HG03175 (cell line): Measurements from ENCODE around the gene NUTM2D.
"Not testable (repeated sequence)": the region's sequence is repeated elsewhere in the genome, so short reads cannot be mapped to it uniquely, and the experiment has no call there.

ENCODE experiments used
- ATAC-seq: cut with Tn5 transposase; IDR thresholded peaks from one replicate; pipeline ENCODE4 v1.9.1; 2021; ENCODE audit warnings: mild to moderate bottlenecking, moderate library complexity; ENCODE audit not compliant: unreplicated experiment

Gene NUTM2D

DNA sequence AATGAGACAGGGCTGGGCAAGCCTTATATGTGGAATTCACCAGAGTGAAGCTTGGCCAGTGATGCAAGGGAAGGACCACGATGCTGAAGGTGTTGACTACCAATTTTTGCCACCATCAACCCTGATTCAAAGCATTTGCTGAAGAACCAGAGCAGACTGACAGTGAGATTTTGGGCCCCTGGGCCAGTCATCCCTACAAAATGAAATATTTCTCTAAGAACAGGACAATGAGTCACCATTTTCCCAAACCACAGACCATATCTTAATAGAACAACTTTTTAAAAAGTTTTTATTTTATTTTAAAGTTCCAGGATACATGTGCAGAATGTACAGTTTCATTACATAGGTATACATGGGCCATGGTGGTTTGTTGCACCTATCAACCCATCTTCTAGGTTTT is 16.5 kb downstream of the NUTM2D start:
- ATAC-seq = not testable (repeated sequence)

DNA sequence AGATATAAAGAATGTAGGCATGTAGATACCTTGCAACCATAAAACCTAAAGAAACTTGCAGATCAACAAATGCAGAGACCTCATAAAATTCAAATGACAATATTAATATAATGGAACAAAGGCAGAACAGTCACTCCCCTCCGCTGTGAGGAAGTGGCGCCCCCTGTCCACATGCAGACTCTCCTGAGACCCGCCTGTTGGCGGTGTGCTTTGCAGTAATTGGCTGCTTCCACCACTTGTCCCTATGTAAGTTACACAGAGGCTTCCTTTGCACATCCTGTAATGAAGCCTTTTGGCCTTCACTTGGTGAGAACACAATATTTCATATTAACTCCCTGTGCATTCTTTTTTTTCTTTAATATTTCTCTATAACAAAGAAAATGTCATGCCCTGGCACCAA is 21.6 kb downstream of the NUTM2D start:
- ATAC-seq = not testable (repeated sequence)

DNA sequence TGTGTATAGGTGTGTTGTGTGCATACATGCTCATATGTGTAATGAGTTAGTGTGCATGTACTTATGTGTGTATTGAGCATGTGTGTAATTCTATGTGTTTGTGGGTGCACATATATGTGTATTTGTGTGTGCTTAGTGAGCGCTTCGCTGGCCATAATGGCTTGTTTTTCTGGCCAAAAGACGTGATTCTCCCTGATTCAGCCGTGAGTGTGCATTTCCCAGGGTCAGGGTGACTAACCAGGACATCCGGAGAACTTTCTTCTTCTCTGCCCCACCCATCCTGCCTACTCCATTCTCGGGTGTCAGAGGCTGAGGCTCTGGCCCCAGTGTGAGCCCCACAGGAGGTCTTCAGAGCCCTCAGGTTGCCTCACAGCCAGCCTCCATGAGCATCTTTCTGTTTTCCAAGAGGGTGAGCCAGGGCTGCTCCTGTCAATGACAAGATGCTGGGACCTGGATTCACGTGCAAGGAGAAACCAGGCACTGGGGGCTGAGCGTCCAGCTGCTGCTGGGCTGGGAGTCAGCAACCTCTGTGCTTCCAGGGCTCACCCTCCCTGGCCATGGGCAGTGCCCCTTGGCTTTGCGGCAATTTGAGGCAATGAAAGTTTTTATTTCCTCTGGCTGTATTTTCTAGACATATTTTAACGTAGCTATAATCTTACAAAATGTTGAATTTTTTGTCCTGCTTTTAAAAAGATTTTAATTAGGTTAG is 25.8 kb downstream of the NUTM2D start:
- not testable (repeated sequence) for ATAC-seq

DNA sequence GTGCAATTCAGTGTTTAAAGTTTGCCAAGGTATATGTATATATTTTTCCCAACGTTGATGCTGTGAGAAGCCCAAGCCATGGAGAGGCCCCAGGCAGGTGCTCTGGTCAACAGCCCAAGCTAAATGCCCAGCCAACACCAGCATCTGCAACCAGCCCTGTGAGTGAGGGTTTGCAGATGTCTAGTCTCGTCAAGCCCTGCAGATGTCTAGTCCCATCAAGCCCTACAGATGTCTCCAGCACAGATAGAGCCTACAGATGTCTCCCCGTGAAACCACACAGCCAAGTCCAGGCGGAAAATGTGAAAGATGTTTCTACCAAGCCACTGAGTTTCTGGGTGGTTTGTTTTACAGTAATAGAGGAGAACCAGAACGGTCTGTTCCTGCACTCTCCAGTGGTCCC is 26.7 kb downstream of the NUTM2D start:
- ATAC-seq = not testable (repeated sequence)

DNA sequence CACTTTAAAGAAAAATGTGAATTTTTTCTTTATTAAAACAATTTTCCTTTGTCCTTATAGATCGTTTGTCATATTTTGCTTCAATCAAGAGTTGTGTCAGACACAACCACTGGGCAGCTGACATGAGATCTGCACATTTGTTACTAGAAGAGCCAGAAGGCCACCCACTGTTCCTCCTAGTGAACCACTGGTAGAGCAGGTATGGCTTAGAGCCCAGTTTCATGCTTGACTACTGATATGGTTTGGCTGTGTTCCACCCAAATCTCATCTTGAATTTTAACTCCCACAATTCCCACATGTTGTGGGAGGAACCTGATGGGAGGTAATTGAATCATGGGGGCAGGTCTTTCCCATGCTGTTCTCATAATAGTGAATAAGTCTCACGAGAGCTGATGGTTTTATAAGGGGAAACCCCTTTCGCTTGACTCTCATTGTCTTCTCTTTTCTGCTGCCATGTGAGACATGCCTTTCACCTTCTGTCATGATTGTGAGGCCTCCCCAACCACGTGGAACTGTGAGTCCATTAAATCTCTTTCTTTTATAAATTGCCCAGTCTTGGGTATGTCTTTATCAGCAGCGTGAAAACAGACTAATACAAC is 28.3 kb downstream of the NUTM2D start:
- not testable (repeated sequence) for ATAC-seq

DNA sequence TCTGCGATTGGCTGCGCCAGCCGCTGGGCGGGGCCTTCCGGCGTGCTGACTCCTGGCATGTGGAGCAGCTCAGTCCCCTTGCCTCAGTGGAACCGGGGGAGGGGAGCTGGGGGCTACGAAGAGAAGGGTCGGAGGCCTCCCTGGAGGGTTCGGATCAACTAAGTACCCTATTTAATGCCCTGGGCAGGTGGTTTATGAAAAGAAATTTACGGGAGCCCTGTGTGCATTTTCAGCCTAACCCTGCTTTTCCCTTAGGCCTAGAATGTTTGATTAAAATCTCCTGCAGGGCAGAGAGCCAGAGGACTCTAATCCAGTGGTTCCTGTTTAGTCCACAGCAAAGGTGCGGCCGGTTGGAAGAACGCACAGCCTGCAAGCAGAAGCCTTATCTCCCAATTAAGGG is 33.8 kb downstream of the NUTM2D start:
- not testable (repeated sequence) for ATAC-seq

DNA sequence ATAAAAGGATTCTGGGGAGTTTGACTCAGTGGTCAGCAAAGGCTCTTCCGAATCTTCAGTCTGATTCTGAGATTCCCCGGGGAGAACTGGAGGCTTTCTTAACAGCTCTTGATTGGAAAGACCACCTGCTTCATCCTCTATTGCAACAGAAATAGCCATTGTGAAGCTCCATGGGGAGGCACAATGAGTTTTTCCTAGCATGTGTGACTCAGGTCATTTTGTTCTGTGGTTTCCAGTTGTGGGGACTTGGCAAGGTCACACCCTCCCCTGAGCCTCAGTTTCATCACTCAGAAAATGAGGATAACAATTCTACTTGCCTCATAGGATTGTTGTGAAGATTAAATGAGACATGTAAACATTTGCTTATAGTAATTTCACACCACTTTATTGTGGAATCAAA is 38.7 kb downstream of the NUTM2D start:
- not testable (repeated sequence) for ATAC-seq

DNA sequence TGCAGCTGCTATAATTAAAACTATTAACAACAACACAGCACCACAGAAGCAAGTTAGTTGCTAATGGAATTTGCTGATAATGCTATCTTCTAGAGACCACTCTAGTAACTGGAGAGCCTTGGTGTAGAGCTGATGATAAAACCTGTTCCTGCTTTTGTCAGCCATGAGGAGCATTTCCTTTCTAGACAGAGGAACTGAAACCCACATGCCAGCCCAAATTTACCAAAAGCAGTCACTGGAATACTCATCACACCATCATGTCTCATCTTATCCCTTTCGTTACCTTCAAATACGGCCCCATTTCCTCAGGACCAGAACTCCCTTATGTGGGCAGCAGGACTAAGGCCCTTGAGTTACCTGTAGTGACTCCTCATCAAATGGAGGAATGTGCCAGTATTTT is 40.9 kb downstream of the NUTM2D start:
- ATAC-seq = not testable (repeated sequence)

DNA sequence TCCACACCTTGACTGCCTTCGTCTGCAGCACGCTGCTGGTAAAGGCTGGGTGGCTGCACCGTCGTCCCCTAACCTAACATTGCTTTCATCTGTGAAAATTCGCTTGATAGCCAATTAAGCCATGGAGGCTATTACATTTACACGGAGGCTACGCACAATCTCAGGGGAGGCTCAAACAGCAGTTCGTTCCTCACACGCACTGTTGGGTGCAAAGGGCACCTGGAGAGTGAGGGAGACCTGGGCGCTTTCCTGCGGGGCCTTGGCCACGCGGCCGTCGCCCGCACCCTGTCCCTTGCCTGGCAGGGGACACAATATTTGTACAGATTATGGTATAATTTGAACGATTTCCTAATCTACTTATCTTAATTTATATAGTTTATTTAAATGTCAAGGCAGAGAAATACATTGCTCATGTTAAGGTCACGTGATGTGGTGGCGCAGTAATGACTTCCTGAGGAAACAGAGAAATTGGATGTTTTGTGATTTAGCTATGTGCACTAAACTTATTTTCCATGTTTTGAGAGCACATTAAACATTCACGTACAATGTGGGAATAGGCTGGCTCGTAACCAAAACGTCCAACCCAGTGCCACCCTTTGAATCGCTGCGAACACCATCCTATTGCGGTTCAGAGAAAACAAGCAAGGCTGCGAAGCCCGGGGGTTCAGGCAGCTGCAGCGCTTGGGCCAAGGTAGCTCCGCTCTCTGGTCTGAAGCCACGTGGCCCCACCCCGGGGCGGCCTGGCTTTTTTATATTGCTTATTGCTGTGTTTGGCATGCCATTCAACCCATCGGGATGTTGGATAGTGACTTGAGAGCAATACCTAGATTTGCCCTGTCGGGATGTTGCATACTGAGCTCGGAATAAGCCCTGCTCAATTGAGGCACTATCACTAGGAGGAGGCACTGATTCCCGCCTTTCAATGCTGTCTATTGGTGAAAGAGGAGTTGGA is 50.2 kb downstream of the NUTM2D start:
- not testable (repeated sequence) for ATAC-seq

DNA sequence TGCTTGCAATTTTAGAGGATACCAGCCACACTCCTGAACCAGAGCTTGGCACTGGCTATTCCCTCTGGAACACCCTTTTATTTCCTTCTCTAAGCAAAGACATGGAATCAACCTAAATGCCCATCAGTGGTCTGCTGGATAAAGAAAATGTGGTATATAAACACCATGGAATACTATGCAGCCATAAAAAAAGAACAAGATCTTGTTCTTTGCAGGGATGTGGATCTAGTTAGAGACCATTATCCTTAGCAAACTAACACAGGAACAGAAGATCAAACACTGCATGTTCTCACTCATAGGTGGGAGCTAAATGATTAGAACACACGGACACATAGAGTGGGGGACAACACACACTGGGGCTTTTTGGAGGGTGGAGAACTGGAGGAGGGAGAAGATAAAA is 56.4 kb downstream of the NUTM2D start:
- ATAC-seq = not testable (repeated sequence)
